ENCODE measurements around the gene GRM8.

Gene GRM8

GRCh38 chr7:127230192-127230925, 22.4 kb downstream of the GRM8 start:
- FAIRE-seq: no peak

- no peak for FAIRE-seq
These were observed 25.9 kb downstream of the GRM8 start for GRCh38 chr7:127226685-127227374.

GRCh38 chr7:127221731-127222130, 31.0 kb downstream of the GRM8 start:
- FAIRE-seq: no peak

GRCh38 chr7:127214956-127215718, 37.6 kb downstream of the GRM8 start:
- no peak for FAIRE-seq

- FAIRE-seq: no peak
These were observed 42.9 kb downstream of the GRM8 start for GRCh38 chr7:127209886-127210285.

GRCh38 chr7:127208860-127209259, 43.9 kb downstream of the GRM8 start:
- no peak for FAIRE-seq

GRCh38 chr7:127208351-127208750, 44.4 kb downstream of the GRM8 start:
- FAIRE-seq: no peak

GRCh38 chr7:127207806-127208205, 44.9 kb downstream of the GRM8 start:
- no peak for FAIRE-seq

- FAIRE-seq: no peak
These were observed 45.5 kb downstream of the GRM8 start for GRCh38 chr7:127207230-127207629.

GRCh38 chr7:127194571-127194970, 58.2 kb downstream of the GRM8 start:
- FAIRE-seq: no peak

GRCh38 chr7:127189886-127190285, 62.9 kb downstream of the GRM8 start:
- FAIRE-seq: no peak

GRCh38 chr7:127189074-127189473, 63.7 kb downstream of the GRM8 start:
- no peak for FAIRE-seq

- no peak for FAIRE-seq
These were observed 65.0 kb downstream of the GRM8 start for GRCh38 chr7:127187740-127188139.

GRCh38 chr7:127186686-127187085, 66.1 kb downstream of the GRM8 start:
- no peak for FAIRE-seq

GRCh38 chr7:127177156-127177555, 75.6 kb downstream of the GRM8 start:
- FAIRE-seq: no peak

GRCh38 chr7:127162366-127162765, 90.4 kb downstream of the GRM8 start:
- FAIRE-seq: no peak

GRCh38 chr7:127158659-127159058, 94.1 kb downstream of the GRM8 start:
- no peak for FAIRE-seq

GRCh38 chr7:127154958-127155357, 97.8 kb downstream of the GRM8 start:
- FAIRE-seq: no peak

- FAIRE-seq: no peak
These were observed 98.6 kb downstream of the GRM8 start for GRCh38 chr7:127154101-127154500.

GRCh38 chr7:127153315-127153714, 99.4 kb downstream of the GRM8 start:
- FAIRE-seq: no peak

- no peak for FAIRE-seq
These were observed 100.3 kb downstream of the GRM8 start for GRCh38 chr7:127152423-127152822.

- no peak for FAIRE-seq
These were observed 101.4 kb downstream of the GRM8 start for GRCh38 chr7:127151379-127151778.

GRCh38 chr7:127150543-127150942, 102.2 kb downstream of the GRM8 start:
- FAIRE-seq: no peak
